HG02885 (cell line): ENCODE data around the gene CPPED1.

Source experiments
- ATAC-seq: cut with Tn5 transposase; IDR thresholded peaks from one replicate; pipeline ENCODE4 v1.9.1; 2021; ENCODE audit warnings: mild to moderate bottlenecking; ENCODE audit not compliant: unreplicated experiment, poor library complexity

CPPED1 gene

DNA sequence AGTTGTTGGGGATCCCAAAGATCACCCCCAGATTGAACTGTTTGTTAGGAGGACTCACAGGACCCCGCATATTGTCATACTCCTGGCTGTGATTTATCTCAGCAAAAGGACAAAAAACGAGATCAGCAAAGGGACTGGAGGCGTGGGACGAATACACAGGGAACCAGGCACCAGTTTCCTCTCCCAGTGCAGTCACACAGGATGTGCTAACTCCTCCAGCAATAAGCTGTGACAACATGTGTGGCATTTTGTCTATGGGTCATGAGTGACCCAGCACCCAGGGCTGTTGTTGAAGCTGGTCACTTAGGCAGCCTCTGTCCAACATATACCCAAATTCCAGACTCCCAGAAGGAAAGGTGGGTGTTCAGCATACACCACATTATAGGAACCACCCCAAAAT is 60.9 kb downstream of the CPPED1 start:
- ATAC-seq = no peak

DNA sequence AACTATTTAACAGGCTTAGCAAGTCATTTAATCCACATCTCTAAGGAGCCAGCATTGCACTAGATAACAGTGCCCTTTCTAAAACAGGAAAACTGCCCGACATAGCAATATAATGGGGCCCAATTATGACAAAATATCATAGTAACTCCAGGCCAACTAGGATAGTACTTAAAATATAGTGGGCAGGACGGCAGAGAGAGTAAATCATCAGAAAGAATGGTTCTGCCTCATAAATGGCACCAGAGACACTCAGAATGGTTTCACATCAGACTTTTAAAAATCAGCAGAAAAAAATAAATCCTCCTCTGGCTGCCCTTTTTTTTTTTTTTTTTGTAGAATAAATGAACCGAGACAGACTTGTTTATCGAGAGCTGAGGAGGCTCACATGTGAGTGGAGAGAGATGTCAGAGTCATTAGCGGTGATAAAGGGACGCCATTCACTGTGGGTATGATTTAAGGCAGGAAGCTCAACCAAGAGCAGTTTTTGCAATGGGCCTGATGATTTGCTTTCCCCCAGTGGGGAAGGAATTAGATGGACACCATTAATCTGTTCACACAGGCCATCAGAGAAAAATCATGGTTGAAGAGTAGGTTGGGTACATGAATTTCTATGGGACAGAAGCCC is 62.6 kb downstream of the CPPED1 start:
- no peak for ATAC-seq

DNA sequence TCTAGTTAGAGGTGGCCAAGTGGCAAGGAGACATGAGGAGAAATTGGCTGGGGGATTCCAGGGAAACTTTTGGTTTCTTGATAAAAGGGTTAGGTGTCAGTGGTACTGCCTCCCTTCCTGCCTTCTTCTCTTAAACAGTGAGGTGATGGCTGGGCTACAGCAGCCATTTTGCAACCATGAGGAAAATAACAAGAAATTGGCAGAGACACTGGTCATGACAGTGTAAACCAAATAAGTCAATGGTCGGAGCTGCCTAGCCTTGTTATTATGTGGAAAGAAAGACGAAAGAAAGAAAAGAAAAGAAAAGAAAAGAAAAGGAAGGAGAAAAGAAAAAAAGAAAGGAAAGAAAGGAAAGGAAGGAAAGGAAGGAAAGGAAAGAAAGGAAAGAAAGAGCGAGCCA is 63.9 kb downstream of the CPPED1 start:
- ATAC-seq = no peak

DNA sequence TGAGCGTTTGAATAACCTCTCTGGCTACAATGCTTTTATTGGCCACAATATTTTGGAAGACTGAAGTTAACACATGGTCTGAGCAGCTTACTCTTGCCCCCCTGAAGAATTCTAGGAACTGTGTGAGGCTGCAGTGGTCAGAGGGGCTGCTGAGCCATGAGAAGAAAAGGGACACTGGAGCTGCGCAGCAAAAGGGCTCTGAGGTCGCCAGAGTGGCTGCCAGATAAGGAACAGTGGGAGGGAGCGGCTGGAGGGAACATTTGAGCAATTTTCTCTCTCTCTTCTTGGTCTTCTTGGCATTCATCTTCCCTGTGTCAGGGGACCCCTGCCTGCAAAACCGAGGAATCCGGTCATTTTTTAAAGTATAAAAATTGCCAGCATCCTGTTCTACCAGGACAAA is 66.1 kb downstream of the CPPED1 start:
- no peak for ATAC-seq

DNA sequence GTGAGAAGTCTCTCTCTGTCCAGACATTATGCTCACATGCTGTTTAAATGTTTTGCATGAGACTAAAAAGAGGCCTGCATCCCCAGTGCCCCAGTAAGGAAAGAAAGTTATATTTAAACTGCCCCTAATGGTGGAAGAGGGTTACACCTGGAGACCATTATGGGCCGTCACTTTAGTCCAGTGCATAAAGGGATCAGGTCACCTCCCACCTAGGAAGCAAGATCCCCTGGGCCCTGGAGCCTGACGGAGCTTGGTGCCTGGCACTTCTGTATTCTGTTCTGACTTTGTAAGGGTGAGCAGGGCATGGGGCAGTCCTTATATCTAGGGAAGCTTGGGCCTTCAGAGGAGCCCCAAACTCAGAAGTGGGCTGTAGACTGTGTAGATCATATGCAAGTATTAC is 67.9 kb downstream of the CPPED1 start:
- ATAC-seq = no peak

DNA sequence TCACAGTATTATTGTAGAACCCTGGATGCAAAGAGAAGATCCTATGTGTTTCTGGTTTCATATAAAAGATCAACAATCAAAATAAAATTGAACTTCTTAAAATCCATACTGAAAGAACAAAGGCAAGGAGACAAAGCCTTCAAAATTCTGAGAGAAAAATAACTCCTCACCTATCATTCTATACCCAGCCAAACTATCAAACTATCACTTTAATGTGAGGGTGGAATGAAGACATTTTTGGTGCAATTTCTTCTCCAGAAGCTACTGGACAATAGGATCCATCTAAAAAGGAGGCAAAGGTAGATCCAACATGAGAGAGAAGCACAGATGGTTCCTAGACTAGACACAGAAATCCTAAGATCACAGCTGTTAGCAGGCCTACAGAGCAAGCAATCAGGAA is 71.1 kb downstream of the CPPED1 start:
- no peak for ATAC-seq

DNA sequence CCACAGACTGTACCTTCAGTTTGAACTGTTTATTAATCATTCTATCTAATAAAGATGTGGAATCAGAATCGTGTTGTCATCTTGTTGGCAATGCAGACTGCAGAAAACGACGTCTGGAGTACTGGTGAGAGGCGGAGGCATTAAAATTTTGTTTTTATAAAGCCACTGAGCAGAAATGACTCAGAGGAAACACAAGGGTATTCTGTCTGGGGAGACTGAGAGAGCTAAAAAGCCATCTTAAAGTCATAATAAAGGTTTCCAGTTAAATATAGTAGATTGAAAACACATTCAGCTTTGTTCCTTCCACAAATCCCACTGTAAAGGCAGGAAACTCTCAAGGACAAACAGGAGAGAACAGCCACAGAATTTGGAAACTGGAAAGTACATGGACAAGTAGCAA is 74.2 kb downstream of the CPPED1 start:
- no peak for ATAC-seq

DNA sequence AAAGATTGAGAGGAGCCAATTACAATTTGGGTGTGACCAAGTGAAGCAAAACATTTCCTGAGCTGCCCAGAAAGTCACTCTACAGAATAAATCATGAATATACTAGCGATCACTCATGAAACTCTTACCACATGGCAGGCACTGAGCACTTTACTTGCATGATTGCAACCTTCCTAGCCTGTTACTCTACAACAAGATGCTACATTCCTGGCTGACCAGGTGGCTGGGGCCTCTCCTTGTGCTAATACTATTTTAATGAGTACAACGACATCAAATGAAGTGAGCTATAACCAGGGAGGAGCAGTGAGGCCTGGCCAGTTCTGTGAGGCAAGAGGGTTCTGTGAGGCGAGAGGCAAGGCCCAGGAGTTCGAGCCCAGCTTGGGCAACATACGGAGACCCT is 75.2 kb downstream of the CPPED1 start:
- ATAC-seq = no peak

DNA sequence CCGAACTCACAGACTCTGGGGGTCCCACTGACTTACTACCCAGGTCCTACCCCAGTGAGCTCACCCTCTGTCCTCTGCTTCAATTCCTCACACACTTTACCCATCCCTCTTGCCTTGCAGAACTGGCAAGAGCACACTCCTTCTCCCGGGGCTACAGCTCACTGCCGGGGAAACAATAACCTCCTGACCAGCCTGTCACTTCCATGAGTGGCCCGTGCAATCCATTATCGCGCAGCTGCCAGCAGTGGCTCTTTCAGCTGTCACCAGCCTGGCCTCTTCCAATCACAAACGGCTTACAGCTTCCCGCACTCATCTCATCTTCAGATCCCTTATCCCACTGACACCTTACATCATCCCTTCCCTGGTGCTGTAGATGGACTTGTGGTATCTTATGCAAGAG is 79.5 kb downstream of the CPPED1 start:
- no peak for ATAC-seq

DNA sequence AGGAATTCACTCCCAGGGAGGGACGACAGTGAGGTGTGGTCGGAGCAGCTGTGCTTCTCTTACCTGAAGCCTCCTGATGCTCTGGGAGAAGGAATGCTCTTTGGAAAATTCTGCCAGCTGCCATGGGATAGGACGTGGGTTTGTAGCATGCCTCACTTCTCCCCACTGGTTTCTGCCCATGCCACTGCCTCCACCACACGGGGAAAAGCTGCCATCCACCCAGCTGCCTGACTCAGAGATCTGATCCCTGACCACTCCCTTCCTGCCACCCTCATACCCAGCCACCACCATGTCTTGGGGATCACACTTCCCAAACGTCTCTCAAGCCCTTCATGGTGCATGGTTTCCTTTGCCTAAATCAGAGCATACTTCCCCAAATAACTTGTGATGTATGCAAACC is 80.0 kb downstream of the CPPED1 start:
- ATAC-seq = no peak

DNA sequence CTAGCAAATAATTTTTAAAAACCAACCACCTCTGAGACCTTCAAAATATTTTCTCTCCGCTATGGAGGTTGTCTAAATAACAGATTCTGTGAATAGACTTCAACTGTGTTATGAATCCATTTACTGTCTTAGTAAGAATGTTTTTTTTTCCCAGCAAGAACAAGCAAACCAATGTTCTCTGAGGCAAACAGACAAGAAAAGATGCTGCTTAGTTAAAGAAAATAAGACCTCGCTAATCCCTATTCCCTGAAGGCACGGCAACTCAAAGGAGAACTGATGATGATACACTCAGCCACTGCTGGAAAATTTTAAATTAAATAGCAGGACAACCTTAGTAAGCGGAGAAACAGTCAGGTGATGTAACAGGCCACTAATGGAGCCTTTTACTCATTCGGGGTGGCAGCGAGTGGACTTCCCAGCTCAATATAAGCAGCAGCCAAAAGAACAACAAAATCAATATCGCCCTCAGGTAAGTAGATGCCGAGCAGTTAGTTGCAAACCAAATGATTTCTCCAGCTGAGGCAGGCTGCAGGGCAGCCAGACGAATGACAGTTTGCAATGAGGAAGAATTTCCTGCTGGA is 81.8 kb downstream of the CPPED1 start:
- no peak for ATAC-seq

DNA sequence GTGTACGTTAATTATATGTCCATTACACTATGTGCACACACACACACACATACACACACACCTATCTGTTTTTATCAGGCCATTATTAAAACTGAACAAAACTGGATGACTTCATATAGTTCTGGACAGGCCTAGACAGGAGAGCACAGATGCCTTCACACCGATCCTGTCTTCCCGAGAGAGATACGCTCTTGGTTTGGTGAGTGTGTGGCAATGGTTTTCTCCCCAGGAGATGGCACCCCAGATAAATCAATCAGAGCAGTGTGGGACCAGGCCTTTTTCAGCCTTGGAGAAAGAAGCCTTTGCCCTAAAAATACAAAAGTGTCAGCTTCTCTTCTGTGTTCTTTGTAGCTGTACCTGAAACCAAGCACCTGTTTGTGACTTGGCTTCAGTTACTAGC is 83.7 kb downstream of the CPPED1 start:
- ATAC-seq = no peak

DNA sequence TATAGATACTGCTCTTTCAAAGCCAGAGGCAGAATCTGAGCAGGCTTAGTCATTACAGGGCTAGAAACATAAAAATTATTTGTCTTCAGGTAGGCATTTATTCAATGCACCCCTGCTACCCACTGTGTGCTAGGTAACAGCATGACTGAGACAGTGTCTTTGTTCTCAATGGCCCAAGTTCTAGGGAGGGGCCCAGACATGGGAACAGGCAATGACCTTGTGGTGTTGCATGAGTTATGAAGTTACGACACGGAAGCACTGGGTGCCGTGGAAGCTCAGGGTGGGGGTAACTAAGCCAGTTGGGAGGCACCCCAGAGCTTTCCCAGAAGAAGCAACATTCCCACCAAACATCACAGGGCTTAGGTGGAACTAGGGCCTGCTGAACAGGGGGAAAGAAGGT is 87.0 kb downstream of the CPPED1 start:
- ATAC-seq = no peak

DNA sequence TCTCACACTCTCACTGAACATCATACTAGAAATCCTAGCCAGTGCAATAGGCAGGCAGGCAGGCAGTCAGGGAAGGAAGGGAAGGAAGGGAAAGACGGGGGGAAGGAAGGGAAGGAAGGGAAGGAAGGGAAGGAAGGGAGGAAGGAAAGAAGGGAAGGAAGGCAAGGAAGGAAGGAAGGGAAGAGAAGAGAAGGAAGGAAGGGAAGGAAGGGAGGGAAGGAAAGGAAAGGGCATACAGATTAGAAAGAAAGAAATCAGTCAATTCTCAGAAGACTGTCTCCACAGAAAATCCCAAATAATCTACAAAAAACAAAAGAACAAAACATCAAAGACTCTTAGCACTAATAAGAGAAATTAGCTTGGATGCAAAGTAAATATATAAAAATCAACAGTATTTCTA is 93.9 kb downstream of the CPPED1 start:
- ATAC-seq = no peak

DNA sequence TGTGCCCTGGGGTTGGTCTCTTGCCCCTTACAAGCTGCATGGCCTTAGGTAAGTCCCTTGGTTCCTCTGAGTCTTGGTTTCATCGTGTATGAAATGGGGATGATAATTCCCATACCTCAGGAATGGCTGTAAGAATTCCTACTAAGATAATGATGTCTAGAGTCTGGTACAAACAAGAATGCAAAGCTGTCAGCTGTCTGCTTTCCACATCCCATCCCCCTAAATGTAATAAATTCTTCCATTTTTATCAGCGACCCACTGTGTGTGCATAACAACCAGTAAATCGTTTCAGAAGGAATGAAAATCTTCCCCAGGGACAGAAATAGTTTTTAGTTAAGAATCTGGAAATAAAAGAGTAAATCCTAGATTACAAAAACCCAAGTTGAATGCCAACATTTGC is 95.4 kb downstream of the CPPED1 start:
- ATAC-seq = no peak

DNA sequence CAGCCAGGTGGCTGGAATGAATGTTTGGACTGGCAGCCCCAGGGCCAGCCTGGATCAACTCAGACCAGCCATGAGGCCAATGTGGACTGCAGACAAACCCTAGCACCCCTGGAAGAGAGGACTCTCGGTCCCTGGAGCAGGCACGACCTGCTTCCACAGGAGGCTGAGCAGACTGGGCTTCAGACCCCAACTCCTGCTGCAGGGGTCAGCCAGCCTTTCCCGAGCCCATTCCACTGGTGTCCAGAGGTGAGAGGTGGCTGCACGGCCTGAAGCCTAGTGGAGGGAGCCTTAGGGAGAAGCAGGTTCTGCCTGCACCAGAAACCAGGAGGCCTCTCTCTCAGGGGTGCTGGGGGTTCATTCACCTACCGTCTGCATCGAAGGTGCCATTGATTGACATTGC is 97.1 kb downstream of the CPPED1 start:
- ATAC-seq = no peak

DNA sequence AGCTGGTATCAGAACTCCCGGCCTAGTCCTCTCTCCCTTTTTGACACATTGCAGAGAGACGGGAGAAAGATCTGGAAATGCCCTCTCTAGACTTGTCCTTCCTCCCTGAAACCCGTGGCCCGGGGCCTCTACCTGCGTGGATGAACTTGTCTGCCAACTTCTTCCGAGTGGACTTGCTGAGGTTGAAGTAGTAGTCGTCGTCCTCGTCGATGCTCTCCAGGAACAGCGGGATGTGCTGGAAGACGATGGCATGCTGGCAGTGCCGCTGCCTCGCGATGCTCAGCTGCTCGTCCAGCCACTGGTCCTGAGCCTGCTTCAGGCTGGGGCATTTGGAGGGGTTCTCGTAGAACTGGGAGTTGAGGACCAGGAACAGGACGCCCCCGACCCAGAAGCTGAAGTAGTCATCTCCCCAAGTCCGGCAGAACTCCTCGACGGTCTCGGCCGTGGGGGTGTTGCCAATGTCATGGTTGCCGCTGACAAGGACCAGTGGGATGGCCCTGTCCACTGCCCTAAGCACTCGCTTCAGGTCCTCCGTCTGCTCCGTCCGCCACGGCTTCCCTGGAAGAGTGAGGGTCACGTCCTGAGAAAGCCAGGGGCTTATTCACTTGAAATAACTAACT is 99.1 kb downstream of the CPPED1 start:
- no peak for ATAC-seq

DNA sequence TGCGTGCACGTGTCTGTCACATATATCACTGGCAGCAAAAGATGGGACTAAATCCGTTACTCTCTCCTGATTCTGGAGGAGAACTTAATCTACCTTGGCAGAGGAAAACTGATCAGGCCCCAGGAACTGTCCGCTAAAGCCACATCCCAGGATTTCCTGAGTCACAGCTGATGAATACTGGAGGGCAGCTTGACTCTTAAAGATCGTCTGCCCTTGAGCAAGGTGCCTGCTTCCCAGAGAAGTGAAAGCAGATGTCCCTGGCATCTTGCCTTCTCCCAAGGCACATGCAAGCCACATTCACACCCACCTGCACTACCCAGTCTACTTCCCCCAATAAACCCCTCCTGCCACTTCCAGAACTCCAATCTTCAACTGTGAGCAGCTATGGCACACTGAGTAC is 99.8 kb downstream of the CPPED1 start:
- ATAC-seq = no peak

DNA sequence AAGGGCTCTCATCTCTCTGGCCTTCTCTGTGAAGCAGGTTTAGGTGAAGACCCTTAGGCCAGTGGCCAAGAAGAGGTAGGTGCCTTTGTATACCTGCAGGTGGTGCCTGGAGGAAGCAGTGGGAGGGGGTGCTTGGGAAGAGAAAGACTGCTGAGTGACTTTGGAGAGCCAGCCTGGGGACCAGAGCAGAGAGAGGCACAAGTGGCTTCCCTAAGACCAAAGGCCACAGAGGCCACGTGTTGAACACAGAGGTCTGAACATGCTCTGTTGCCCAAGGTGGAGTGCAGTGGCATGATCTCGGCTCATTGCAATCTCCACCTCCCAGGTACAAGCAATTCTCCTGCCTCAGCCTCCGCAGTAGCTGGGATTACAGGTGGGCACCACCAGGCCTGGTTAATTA is 103.5 kb downstream of the CPPED1 start:
- ATAC-seq = no peak

DNA sequence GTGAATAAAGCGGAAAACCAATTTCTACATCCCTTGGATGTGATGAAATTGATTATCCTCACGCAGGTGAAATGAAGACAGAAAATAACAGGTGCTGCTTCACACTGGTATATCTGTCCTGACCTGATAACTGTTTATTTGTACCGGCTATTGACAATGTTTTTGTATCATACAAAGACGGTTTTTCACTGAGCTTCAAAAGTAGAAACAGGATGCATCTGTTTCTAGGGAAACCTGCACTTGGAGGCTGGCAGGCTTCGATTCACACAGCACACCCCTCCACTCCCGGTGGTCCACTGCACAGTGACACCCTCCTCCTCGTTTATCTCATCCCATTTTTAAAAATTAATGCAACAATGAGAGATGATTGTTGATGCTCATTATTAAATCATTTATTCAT is 104.5 kb downstream of the CPPED1 start:
- ATAC-seq = no peak

DNA sequence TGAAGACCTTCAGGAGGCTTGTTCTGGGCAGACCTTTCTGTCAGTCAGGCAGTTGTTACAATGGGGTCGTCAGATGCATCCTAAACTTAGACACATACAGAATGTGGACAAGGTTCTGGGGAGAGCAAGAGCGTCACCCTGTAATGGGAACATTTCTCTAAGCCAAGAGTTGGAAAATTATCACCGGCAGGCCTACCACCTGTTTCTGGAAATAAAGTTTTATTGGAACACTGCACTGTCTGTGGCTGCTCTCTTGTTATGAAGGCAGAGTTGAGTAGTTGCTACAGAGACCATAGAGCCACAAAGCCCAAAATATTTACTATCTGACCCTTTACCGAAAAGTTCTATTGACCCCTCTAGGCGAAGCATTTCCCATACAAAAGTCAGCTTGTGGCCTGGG is 106.2 kb downstream of the CPPED1 start:
- ATAC-seq = no peak

DNA sequence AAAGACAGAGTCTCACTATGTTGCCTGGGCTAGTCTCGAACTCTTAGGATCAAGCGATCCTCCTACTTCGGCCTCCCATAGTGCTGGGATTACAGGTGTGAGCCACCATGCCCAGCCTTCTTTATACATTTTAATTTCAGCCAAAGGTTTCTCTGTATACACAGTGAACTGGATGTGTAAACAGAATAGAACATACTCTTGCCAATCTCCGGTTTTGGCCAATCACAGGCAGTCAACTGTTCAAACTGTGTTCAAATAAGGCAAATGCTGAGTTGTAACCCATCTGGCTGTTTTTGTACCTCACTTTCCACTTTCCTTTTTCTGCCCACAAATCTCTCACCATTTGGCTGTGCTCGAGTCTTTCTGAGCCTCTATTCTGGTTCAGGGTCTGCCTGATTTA is 108.2 kb downstream of the CPPED1 start:
- ATAC-seq = no peak
